OCI-LY3 (cell line): ENCODE data around the gene PPP1R14D.

Source experiments
- EZH2phosphoT487 ChIP-seq: fragments of 200-600 bp; shearing (Covaris generic); IDR thresholded peaks from 2 replicates; pipeline ENCODE4 v1.6.1; 2018; ENCODE audit warnings: antibody characterized with exemption, mixed run types, low read depth
- TF ChIP-seq, protein P1 (sequence below): fragments of 200-600, 300-600 bp; sonication (generic); IDR thresholded peaks from 2 replicates; pipeline ENCODE4 v1.5.1; 2014; ENCODE audit warnings: antibody characterized with exemption, low read length, low read depth

DNA sequence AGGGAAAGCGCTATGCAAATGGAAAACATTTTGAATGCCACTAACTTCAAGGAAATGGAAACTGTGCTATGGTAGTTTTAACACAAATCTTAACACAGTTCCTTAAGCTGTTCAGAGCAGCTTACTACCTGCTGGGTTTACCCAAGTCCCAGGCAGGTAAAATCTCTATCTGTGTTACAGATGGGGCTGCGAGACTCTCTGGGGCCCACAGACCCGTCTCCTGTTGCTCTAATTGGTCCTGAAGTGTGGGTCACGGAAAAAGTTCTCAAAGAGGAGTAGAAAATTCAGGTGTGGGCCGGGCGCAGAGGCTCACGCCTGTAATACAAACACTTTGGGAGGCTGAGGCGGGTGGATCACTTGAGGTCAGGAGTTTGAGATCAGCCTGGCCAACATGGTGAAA lies 38.5 kb downstream of the PPP1R14D start:
- TF ChIP-seq, protein P1, sequence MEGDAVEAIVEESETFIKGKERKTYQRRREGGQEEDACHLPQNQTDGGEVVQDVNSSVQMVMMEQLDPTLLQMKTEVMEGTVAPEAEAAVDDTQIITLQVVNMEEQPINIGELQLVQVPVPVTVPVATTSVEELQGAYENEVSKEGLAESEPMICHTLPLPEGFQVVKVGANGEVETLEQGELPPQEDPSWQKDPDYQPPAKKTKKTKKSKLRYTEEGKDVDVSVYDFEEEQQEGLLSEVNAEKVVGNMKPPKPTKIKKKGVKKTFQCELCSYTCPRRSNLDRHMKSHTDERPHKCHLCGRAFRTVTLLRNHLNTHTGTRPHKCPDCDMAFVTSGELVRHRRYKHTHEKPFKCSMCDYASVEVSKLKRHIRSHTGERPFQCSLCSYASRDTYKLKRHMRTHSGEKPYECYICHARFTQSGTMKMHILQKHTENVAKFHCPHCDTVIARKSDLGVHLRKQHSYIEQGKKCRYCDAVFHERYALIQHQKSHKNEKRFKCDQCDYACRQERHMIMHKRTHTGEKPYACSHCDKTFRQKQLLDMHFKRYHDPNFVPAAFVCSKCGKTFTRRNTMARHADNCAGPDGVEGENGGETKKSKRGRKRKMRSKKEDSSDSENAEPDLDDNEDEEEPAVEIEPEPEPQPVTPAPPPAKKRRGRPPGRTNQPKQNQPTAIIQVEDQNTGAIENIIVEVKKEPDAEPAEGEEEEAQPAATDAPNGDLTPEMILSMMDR, result no peak
- no peak for TF ChIP-seq EZH2phosphoT487
